Lung (tissue), 12 donors: ENCODE results near the gene LRRC71. TPM values are rescaled to one million over a fixed set of nuclear protein-coding genes. Genes with fewer than 3 reads are reported as not detected.

Experiments
- ATAC-seq: fragments of 200-7000 bp; cut with Tn5 transposase; one replicate; pipeline ENCODE4 v1.9.1; 2020; ENCODE audit warnings: moderate number of reproducible peaks; ENCODE audit not compliant: insufficient read depth, low FRiP score
- DNase-seq, 3 donors: peaks; one replicate each; pipeline ENCODE4 v3.0.0-alpha.2; 2013 to 2017
- H3K27ac ChIP-seq, 2 donors: one replicate each; pipeline ENCODE4 v1.5.1; 2013; ENCODE audit warnings: mild to moderate bottlenecking in 2 of 2, moderate library complexity in 2 of 2, control low read depth in 1 of 2, inconsistent platforms in 1 of 2, low read depth in 1 of 2, low read length in 1 of 2
- H3K27me3 ChIP-seq, 3 donors: one replicate each; pipeline ENCODE4 v1.5.1; 2013; ENCODE audit warnings: low read length in 2 of 3; ENCODE audit not compliant: control insufficient read depth in 3 of 3, insufficient read depth in 3 of 3
- H3K36me3 ChIP-seq, 4 donors: one replicate each; pipeline ENCODE4 v1.5.1; 2013; ENCODE audit warnings: low read length in 4 of 4, mild to moderate bottlenecking in 1 of 4, moderate library complexity in 1 of 4; ENCODE audit not compliant: control insufficient read depth in 4 of 4, insufficient read depth in 4 of 4
- H3K4me1 ChIP-seq, 5 donors: one replicate each; pipeline ENCODE4 v1.5.1; 2013; ENCODE audit warnings: low read length in 5 of 5, mild to moderate bottlenecking in 2 of 5, moderate library complexity in 1 of 5; ENCODE audit not compliant: control insufficient read depth in 5 of 5, insufficient read depth in 5 of 5
- H3K4me3 ChIP-seq: one replicate; pipeline ENCODE4 v1.5.1; 2013; ENCODE audit warnings: mild to moderate bottlenecking, control low read depth, moderate library complexity
- H3K9ac ChIP-seq, 2 donors: one replicate each; pipeline ENCODE4 v1.5.1; 2013; ENCODE audit warnings: low read length in 2 of 2, control low read depth in 1 of 2; ENCODE audit not compliant: insufficient read depth in 1 of 2
- H3K9me3 ChIP-seq, 4 donors: one replicate each; pipeline ENCODE4 v1.5.1; 2013; ENCODE audit warnings: low read length in 3 of 4, mild to moderate bottlenecking in 1 of 4, moderate library complexity in 1 of 4; ENCODE audit not compliant: control insufficient read depth in 4 of 4, insufficient read depth in 3 of 4
- WGBS, 2 donors: extraction: QIAGEN DNeasy Blood & Tissue Kit; methylation state at CpG; one replicate each; pipeline ENCODE4 v1.1.7; 2013; 5-methylcytosine and 5-hydroxymethylcytosine counted together
- polyA plus RNA-seq, 2 donors: library from polyadenylated mRNA; stranded (reverse); fragments of 200-250 nt; gene quantifications; one replicate each; pipeline ENCODE4 v1.2.1, GENCODE V29; 2013
- total RNA-seq, 2 donors: library from RNA; depleted of rRNA in 1 of 2; stranded (reverse); fragments of >200 nt in 1 of 2; gene quantifications; one replicate each; pipeline ENCODE4 v1.2.1, GENCODE V29; 2014 to 2021
- TF ChIP-seq, protein P1 (sequence below): IDR thresholded peaks from 2 replicates; pipeline ENCODE4 v1.5.1; 2012; ENCODE audit warnings: mild to moderate bottlenecking; ENCODE audit errors: control extremely low read depth, extremely low read depth
- donor health status: control.
- donor health status: control.
- donor health status: Bipolar disorder and iron deficiency.
- donor health status: healthy.
- donor health status: DM: yes; HTN: yes; CAD: no.

Gene LRRC71
- total and polyA plus RNA-seq, 4 donors, result 3.4 to 17.2 (median 4.2) TPM

DNA sequence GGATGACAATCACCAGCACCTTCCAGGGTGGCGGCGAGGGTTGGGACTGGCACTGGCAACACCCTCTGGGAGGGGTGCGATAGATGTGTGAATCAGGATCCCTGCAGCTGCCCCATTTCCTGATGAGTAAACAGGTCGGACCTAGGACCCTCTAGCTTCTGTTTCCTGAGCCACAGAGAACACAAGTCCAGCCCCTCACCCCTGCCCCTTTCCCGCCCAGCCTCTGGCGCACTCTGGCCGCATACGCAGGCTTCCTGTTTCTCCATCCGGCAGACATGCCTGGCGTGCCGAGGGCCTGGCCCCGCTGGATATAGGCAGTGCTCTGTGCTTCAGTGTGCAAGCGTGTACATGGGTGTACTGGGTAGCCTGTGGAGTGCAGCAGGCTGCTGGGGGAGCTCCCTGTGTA lies 22.3 kb upstream of the LRRC71 start:
- Histone ChIP-seq H3K36me3 (no peaks in the 10 kb centered on the region), H3K27ac (peak overlapping the region; percentile 10 to 89), H3K9me3 (no peaks in the 10 kb centered on the region), H3K27me3 (peaks cover 0 to under 1% (median 0%) of the 10 kb centered on the region in 3 donors), H3K4me3 (no peak overlapping the region), H3K4me1 (peaks cover 0 to 82% (median 33%) of the 10 kb centered on the region in 5 donors), H3K9ac (peak overlapping the region in 1 of 2 donors; percentile 36)
- WGBS, 2 donors, result 10 to 24% methylated on average over 10 to 12 of the region's 13 CpGs
- DNase-seq (peak; percentile 84 to 93 (median 87)), ATAC-seq (no peak)
- TF ChIP-seq, protein P1, sequence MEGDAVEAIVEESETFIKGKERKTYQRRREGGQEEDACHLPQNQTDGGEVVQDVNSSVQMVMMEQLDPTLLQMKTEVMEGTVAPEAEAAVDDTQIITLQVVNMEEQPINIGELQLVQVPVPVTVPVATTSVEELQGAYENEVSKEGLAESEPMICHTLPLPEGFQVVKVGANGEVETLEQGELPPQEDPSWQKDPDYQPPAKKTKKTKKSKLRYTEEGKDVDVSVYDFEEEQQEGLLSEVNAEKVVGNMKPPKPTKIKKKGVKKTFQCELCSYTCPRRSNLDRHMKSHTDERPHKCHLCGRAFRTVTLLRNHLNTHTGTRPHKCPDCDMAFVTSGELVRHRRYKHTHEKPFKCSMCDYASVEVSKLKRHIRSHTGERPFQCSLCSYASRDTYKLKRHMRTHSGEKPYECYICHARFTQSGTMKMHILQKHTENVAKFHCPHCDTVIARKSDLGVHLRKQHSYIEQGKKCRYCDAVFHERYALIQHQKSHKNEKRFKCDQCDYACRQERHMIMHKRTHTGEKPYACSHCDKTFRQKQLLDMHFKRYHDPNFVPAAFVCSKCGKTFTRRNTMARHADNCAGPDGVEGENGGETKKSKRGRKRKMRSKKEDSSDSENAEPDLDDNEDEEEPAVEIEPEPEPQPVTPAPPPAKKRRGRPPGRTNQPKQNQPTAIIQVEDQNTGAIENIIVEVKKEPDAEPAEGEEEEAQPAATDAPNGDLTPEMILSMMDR, result no peak

DNA sequence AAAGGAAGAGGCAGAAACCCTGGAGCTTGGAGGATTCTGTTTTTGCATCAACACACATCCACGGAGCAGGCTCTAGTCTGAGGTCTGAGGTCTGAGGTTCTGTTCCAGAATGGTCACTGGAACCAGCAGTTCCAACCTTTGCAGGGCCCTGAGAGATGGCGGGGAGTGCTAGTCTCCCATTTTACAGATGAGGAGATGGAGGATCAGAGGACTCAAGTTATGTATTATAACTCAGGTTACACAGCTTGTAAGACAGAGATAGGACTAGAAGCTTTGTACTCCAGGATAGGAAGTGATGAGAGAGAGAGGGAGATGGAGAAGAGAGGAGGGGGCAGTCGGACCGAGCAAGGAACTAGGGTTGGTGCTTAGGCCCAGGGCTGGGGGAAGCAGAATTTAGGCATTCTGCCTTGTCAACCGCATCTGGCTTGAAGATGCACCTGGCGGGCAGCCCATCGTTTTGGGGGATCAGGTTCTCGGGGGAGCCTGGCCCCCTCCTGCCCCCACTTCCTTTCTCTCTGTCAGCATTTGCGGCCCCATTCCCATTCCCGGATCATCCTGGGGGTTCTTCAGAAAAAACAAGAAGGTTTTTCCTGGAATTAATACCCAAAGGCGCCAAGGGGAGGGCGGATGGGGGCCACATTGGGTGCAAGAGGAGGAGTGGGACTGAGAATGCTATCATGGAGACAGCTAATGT lies 21.3 kb upstream of the LRRC71 start:
- Histone ChIP-seq H3K9me3 (no peaks in the 10 kb centered on the region), H3K27me3 (peaks cover 0 to 3% (median 0%) of the 10 kb centered on the region in 3 donors), H3K36me3 (no peaks in the 10 kb centered on the region), H3K4me1 (peaks cover 0 to 86% (median 35%) of the 10 kb centered on the region in 5 donors), H3K27ac (peak overlapping the region in 1 of 2 donors; percentile 76), H3K9ac (no peak overlapping the region), H3K4me3 (no peak overlapping the region)
- DNase-seq (no peak), ATAC-seq (no peak)
- 70 to 71% methylated on average over 12 of the region's 12 CpGs for WGBS, 2 donors
- TF ChIP-seq, protein P1, result no peak

DNA sequence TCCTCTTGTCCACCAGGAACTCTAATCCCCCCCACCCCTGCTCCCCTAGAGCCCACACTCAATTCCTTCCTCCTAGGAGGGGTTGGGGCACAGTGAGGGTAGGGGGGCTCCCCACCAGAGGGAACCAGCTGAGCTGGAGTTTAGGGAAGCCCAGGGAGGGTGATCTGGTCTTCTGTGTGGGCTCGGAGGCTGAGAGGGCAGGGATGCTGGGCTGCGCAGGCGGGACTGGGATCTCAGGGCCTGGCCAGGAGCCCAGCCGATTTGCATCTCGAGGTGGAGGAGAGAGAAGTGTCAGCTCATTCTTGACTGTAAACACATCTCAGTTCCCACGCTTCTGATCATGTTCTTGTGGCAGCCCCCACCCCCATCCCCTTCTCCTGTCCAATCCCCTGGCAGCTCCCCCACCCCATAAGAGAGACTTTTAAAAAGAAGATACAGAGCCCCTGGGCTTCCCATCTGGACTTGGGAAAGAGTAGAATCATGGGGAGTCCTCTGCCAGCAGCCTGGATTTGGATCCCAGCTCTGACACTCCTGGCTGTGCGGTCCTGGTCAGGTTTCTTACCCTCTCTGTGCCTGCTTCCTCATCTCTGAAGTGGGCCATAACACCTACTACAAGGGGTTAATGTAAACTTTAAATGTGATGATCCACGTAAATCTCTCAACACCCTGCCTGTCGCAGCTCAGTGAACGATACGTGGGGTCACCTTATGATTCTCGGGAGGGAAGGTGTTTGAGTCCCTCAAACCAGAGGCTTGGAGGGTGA lies 20.3 kb upstream of the LRRC71 start:
- peaks cover 0 to 82% (median 38%) of the 10 kb centered on the region in 5 donors for H3K4me1 ChIP-seq
- ATAC-seq (no peak), DNase-seq (peak; percentile 76 to 89 (median 76))
- 54 to 61% methylated on average over 12 of the region's 12 CpGs for WGBS, 2 donors
- peaks cover 0 to 3% (median 0%) of the 10 kb centered on the region in 3 donors for H3K27me3 ChIP-seq
- TF ChIP-seq, protein P1, result no peak
- peak overlapping the region in 1 of 2 donors; percentile 13 for H3K27ac ChIP-seq
- H3K9ac ChIP-seq, result no peak overlapping the region
- H3K36me3 ChIP-seq, result peaks cover 0 to 2% (median 0%) of the 10 kb centered on the region in 4 donors
- no peak overlapping the region for H3K4me3 ChIP-seq
- no peaks in the 10 kb centered on the region for H3K9me3 ChIP-seq
